HCT116 (cell line): ENCODE measurements around the gene BABAM2.

ENCODE experiments used
- EZH2phosphoT487 ChIP-seq: fragments of 200-600 bp; IDR thresholded peaks from 2 replicates; pipeline ENCODE4 v1.6.1; 2018; ENCODE audit warnings: antibody characterized with exemption, borderline replicate concordance
- POLR2AphosphoS5 ChIP-seq: IDR thresholded peaks from 2 replicates; pipeline ENCODE4 v1.6.1; 2011; ENCODE audit warnings: mild to moderate bottlenecking, low read depth, low read length, moderate library complexity
- TF ChIP-seq, protein P1 (sequence below), 3 experiments: fragments of 200-600 bp in 1 of 3; sonication (generic) in 1 of 3; IDR thresholded peaks in 2 of 3; conservative IDR thresholded peaks in 1 of 3; 2 replicates each; pipeline ENCODE4 v1.5.1; 2012 to 2017; ENCODE audit warnings: low read depth in 2 of 3, low read length in 2 of 3, antibody characterized with exemption in 1 of 3, borderline replicate concordance in 1 of 3, control low read depth in 1 of 3, mild to moderate bottlenecking in 1 of 3, mixed read lengths in 1 of 3, mixed run types in 1 of 3, moderate library complexity in 1 of 3; ENCODE audit not compliant: insufficient read depth in 1 of 3

DNA sequence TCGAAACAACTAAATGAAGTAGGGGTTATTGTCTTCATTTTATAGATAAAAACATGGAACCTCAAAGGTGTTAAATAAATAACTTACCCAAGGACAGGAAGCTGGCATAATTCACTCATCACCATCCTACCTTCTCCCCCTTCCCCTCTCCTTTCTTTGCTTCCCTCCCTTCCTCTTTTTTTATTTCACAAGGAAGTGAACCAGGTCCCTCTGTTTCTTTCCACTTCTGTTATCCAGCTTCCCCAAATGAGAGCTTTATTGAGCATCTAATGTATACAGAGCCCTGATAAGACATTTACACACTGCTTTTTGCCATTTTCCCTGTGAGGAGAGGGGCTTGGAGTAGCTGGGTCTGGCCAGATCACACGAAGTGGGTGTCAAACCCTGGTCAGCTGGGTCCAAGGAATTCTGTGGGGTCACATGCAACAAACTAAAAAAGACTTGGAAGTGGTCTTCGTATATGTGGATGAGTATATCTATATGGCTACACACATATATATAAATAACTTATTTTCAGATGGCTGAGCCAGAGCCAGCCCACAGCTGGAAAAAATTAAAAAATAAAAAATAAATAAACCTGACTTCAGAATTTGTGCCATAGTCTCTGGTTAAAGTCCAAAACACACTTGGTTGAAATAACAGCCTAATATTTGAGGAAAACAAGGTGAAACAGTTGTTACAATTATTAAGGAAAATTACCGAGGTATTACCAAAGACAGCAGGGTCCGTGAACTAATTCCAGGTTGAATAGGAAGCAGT, 452.8 kb downstream of the BABAM2 start:
- TF ChIP-seq POLR2AphosphoS5 (no peak), EZH2phosphoT487 (no peak)
- TF ChIP-seq, protein P1, sequence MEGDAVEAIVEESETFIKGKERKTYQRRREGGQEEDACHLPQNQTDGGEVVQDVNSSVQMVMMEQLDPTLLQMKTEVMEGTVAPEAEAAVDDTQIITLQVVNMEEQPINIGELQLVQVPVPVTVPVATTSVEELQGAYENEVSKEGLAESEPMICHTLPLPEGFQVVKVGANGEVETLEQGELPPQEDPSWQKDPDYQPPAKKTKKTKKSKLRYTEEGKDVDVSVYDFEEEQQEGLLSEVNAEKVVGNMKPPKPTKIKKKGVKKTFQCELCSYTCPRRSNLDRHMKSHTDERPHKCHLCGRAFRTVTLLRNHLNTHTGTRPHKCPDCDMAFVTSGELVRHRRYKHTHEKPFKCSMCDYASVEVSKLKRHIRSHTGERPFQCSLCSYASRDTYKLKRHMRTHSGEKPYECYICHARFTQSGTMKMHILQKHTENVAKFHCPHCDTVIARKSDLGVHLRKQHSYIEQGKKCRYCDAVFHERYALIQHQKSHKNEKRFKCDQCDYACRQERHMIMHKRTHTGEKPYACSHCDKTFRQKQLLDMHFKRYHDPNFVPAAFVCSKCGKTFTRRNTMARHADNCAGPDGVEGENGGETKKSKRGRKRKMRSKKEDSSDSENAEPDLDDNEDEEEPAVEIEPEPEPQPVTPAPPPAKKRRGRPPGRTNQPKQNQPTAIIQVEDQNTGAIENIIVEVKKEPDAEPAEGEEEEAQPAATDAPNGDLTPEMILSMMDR (IDR thresholded peaks at IDR 0.05 in 2 of 3, conservative IDR thresholded peaks at IDR 0.05 in 1 of 3; ENCODE audit: borderline replicate concordance in 1 of 3, insufficient read depth in 1 of 3, low read depth in 2 of 3, low read length in 2 of 3): no peak
